H1 (cell line): Measurements from ENCODE around the gene MGMT. TPM values are rescaled to one million over a fixed set of nuclear protein-coding genes. Genes with fewer than 3 reads are reported as not detected.

ENCODE experiments used
- CTCF ChIA-PET: fragments of 300-600 bp; sonication (Branson Sonifier 250); formaldehyde crosslinking; loops from one replicate; lab custom pipeline; 2021; ENCODE audit not compliant: partially characterized antibody; lab: Charles Lee
- POLR2A ChIA-PET: fragments of 300-600 bp; sonication (Branson Sonifier 250); formaldehyde crosslinking; loops from one replicate; lab custom pipeline; 2021; ENCODE audit warnings: inconsistent platforms; ENCODE audit not compliant: partially characterized antibody; lab: Charles Lee
- DNase-seq, 2 experiments: peaks; one replicate each; pipeline versions ENCODE4 v3.0.0 to v3.0.0-alpha.2; 2010 to 2022; ENCODE audit warnings: low spot score in 2 of 2, low read depth in 1 of 2, mixed read lengths in 1 of 2
- FAIRE-seq: peaks from 2 replicates; lab custom pipeline; 2011; peaks lifted over from hg19 to GRCh38; lab: Jason Lieb, UNC
- H2AFZ ChIP-seq: 2 replicates; pipeline ENCODE4 v1.8.1; 2012; ENCODE audit warnings: low read length, inconsistent platforms
- H2AK5ac ChIP-seq: 2 replicates; pipeline ENCODE4 v1.6.1; 2013; ENCODE audit warnings: low read depth, low read length
- H2BK120ac ChIP-seq: replicated peaks from 2 replicates; pipeline ENCODE3; 2013; ENCODE audit warnings: low read depth, low read length, inconsistent platforms
- H2BK12ac ChIP-seq: 2 replicates; pipeline ENCODE4 v1.6.1; 2013; ENCODE audit warnings: low read depth, low read length
- H2BK15ac ChIP-seq: 2 replicates; pipeline ENCODE4 v1.6.1; 2013; ENCODE audit warnings: low read length
- H2BK20ac ChIP-seq: 2 replicates; pipeline ENCODE4 v1.6.1; 2013; ENCODE audit warnings: low read length
- H2BK5ac ChIP-seq: 2 replicates; pipeline ENCODE4 v1.6.1; 2013; ENCODE audit warnings: low read depth, low read length
- H3K14ac ChIP-seq: 2 replicates; pipeline ENCODE4 v1.6.1; 2013; ENCODE audit warnings: inconsistent platforms; ENCODE audit not compliant: insufficient read length
- H3K18ac ChIP-seq: 2 replicates; pipeline ENCODE4 v1.6.1; 2013; ENCODE audit warnings: low read length; ENCODE audit errors: extremely low read depth
- H3K23ac ChIP-seq: 2 replicates; pipeline ENCODE4 v1.6.1; 2013; ENCODE audit warnings: inconsistent platforms; ENCODE audit not compliant: insufficient read length
- H3K23me2 ChIP-seq: 2 replicates; pipeline ENCODE4 v1.6.1; 2013; ENCODE audit warnings: low read depth, low read length
- H3K27ac ChIP-seq: 2 replicates; pipeline ENCODE4 v1.6.1; 2011; ENCODE audit warnings: low read depth, low read length, inconsistent platforms
- H3K27me3 ChIP-seq, 4 experiments: replicated peaks in 1 of 4; 1 replicate in 1 of 4; 2 replicates in 3 of 4; pipeline versions ENCODE4 v1.6.1 to v1.8.1; 2011 to 2013; ENCODE audit warnings: low read length in 3 of 4, mild to moderate bottlenecking in 3 of 4, inconsistent platforms in 2 of 4, mixed read lengths in 2 of 4, moderate library complexity in 1 of 4; ENCODE audit not compliant: control insufficient read depth in 3 of 4, insufficient read depth in 3 of 4; ENCODE audit errors: extremely low read depth in 1 of 4
- H3K36me3 ChIP-seq, 4 experiments: 2 replicates each; pipeline versions ENCODE4 v1.6.1 to v1.8.1; 2011 to 2013; ENCODE audit warnings: mild to moderate bottlenecking in 4 of 4, low read length in 3 of 4, moderate library complexity in 2 of 4, control low read depth in 1 of 4, inconsistent platforms in 1 of 4; ENCODE audit not compliant: insufficient read depth in 4 of 4, control insufficient read depth in 2 of 4
- H3K4ac ChIP-seq: replicated peaks from 2 replicates; pipeline ENCODE3; 2013; ENCODE audit warnings: low read length, low read depth, mixed read lengths, inconsistent platforms; ENCODE audit not compliant: insufficient read length
- H3K4me1 ChIP-seq, 4 experiments: replicated peaks in 1 of 4; 1 replicate in 1 of 4; 2 replicates in 3 of 4; pipeline versions ENCODE4 v1.6.1 to v1.8.1; 2011 to 2013; ENCODE audit warnings: low read length in 3 of 4, inconsistent platforms in 2 of 4, mixed read lengths in 1 of 4; ENCODE audit not compliant: insufficient read depth in 4 of 4, control insufficient read depth in 3 of 4
- H3K4me2 ChIP-seq, 2 experiments: 2 replicates each; pipeline versions ENCODE4 v1.6.1 to v1.8.1; 2011 to 2013; ENCODE audit warnings: low read depth in 2 of 2, low read length in 2 of 2, control low read depth in 1 of 2, inconsistent platforms in 1 of 2, mild to moderate bottlenecking in 1 of 2; ENCODE audit not compliant: insufficient read depth in 1 of 2
- H3K4me3 ChIP-seq, 4 experiments: fragments of 200-600, 300-600 bp in 1 of 4; sonication (generic), shearing (Covaris generic), sonication (Bioruptor Twin) in 1 of 4; 2 replicates each; pipeline versions ENCODE4 v1.5.1 to v1.8.1; 2011 to 2016; ENCODE audit warnings: low read length in 4 of 4, low read depth in 3 of 4, control low read depth in 2 of 4, inconsistent platforms in 2 of 4, mild to moderate bottlenecking in 2 of 4, mixed read lengths in 1 of 4, moderate library complexity in 1 of 4; ENCODE audit not compliant: insufficient read depth in 2 of 4; ENCODE audit errors: extremely low read depth in 1 of 4
- H3K56ac ChIP-seq: replicated peaks from 2 replicates; pipeline ENCODE3; 2013; ENCODE audit warnings: low read depth, mild to moderate bottlenecking, mixed read lengths, low read length, inconsistent platforms; ENCODE audit not compliant: insufficient read length
- H3K79me1 ChIP-seq: 2 replicates; pipeline ENCODE4 v1.6.1; 2013; ENCODE audit warnings: low read depth, low read length, control low read depth
- H3K79me2 ChIP-seq, 2 experiments: 2 replicates each; pipeline versions ENCODE4 v1.6.1 to v1.8.1; 2012 to 2013; ENCODE audit warnings: low read length in 2 of 2, mild to moderate bottlenecking in 2 of 2, inconsistent platforms in 1 of 2; ENCODE audit not compliant: insufficient read depth in 2 of 2, control insufficient read depth in 1 of 2
- H3K9ac ChIP-seq, 4 experiments: replicated peaks in 1 of 4; 1 replicate in 1 of 4; 2 replicates in 3 of 4; pipeline versions ENCODE4 v1.6.1 to v1.8.1; 2011 to 2013; ENCODE audit warnings: low read depth in 3 of 4, low read length in 3 of 4, control low read depth in 2 of 4, mild to moderate bottlenecking in 2 of 4, moderate library complexity in 2 of 4, inconsistent platforms in 1 of 4; ENCODE audit errors: extremely low read depth in 1 of 4
- H3K9me3 ChIP-seq, 2 experiments: 2 replicates each; pipeline versions ENCODE4 v1.6.1 to v1.8.1; 2012 to 2013; ENCODE audit warnings: mild to moderate bottlenecking in 2 of 2, moderate library complexity in 2 of 2, control low read depth in 1 of 2, inconsistent platforms in 1 of 2, low read depth in 1 of 2, low read length in 1 of 2, mixed read lengths in 1 of 2; ENCODE audit not compliant: insufficient read depth in 2 of 2
- H4K20me1 ChIP-seq, 2 experiments: replicated peaks in 1 of 2; 2 replicates each; pipeline versions ENCODE3 to v1.8.1; 2011 to 2013; ENCODE audit warnings: inconsistent platforms in 2 of 2, low read length in 2 of 2, mild to moderate bottlenecking in 1 of 2; ENCODE audit not compliant: insufficient read depth in 2 of 2, control insufficient read depth in 1 of 2
- H4K5ac ChIP-seq: 2 replicates; pipeline ENCODE4 v1.6.1; 2013; ENCODE audit warnings: low read length, low read depth, mixed read lengths, inconsistent platforms; ENCODE audit not compliant: insufficient read length
- H4K8ac ChIP-seq: 2 replicates; pipeline ENCODE4 v1.8.0; 2013; ENCODE audit warnings: mild to moderate bottlenecking, moderate library complexity, low read length, inconsistent platforms; ENCODE audit not compliant: insufficient read depth; ENCODE audit errors: extremely low read depth
- H4K91ac ChIP-seq: replicated peaks from 2 replicates; pipeline ENCODE3; 2013; ENCODE audit warnings: low read length, mixed read lengths, inconsistent platforms; ENCODE audit not compliant: insufficient read length
- BCL11A ChIP-seq, 2 experiments: IDR thresholded peaks; one replicate each; pipeline ENCODE4 v1.6.1; 2011; ENCODE audit warnings: low read depth in 2 of 2, low read length in 2 of 2, mild to moderate bottlenecking in 2 of 2
- CHD1 ChIP-seq: IDR thresholded peaks from 2 replicates; pipeline ENCODE4 v1.6.1; 2012; ENCODE audit warnings: low read depth, low read length, improper control_type of control experiment
- JUN ChIP-seq: IDR thresholded peaks from 2 replicates; pipeline ENCODE4 v1.6.1; 2011; ENCODE audit warnings: low read depth, mild to moderate bottlenecking, improper control_type of control experiment, low read length
- KDM1A ChIP-seq: fragments of 200-600, 300-600 bp; sonication (generic); IDR thresholded peaks from 2 replicates; pipeline ENCODE4 v1.7.1; 2016; ENCODE audit warnings: mild to moderate bottlenecking, low read length, borderline replicate concordance
- NANOG ChIP-seq: IDR thresholded peaks from 2 replicates; pipeline ENCODE4 v1.6.1; 2011; ENCODE audit warnings: low read length, low read depth, mild to moderate bottlenecking, inconsistent platforms; ENCODE audit not compliant: insufficient read depth, poor library complexity, severe bottlenecking
- RBBP5 ChIP-seq: IDR thresholded peaks from 2 replicates; pipeline ENCODE4 v1.7.1; 2012; ENCODE audit warnings: low read depth, mild to moderate bottlenecking, inconsistent platforms, low read length, moderate library complexity, borderline replicate concordance
- RNF2 ChIP-seq: fragments of 200-900, 300-1000 bp; sonication (generic); IDR thresholded peaks from 2 replicates; pipeline ENCODE4 v1.7.1; 2016; ENCODE audit warnings: borderline replicate concordance, low read depth, mild to moderate bottlenecking, antibody characterized with exemption, low read length; ENCODE audit not compliant: poor library complexity, severe bottlenecking; ENCODE audit errors: missing control alignments
- SP1 ChIP-seq: IDR thresholded peaks from 2 replicates; pipeline ENCODE4 v1.6.1; 2011; ENCODE audit warnings: low read depth, low read length
- TAF1 ChIP-seq: IDR thresholded peaks from 2 replicates; pipeline ENCODE4 v1.6.1; 2011; ENCODE audit warnings: mild to moderate bottlenecking, low read depth, low read length
- WGBS, 2 experiments: shearing (Covaris generic) in 1 of 2; methylation state at CpG; one replicate each; pipeline versions ENCODE4 v1.1.6 to v1.1.7; 2013 to 2015; ENCODE audit warnings: low lambda C conversion rate in 2 of 2, mixed read lengths in 2 of 2, inconsistent platforms in 1 of 2, low coverage in 1 of 2, missing lambda C conversion rate in 1 of 2; ENCODE audit not compliant: insufficient replicate concordance in 2 of 2, insufficient coverage in 1 of 2, insufficient read length in 1 of 2; ENCODE audit errors: extremely low coverage in 1 of 2, missing lambda C conversion rate in 1 of 2; 5-methylcytosine and 5-hydroxymethylcytosine counted together
- polyA plus RNA-seq, 7 experiments: library from polyadenylated mRNA; depleted of rRNA in 3 of 7; stranded (reverse) in 5 of 7; unstranded in 2 of 7; fragments of >200 nt in 5 of 7; fragments of 200-250 nt in 2 of 7; gene quantifications; 1 replicate in 5 of 7; 2 replicates in 1 of 7; 4 replicates in 1 of 7; pipeline versions ENCODE4 v1.2.1 to v1.2.3, GENCODE V29; 2011 to 2013; ENCODE audit warnings: missing spikeins in 2 of 7, mixed read lengths in 2 of 7
- total RNA-seq: library from RNA; stranded (reverse); fragmentation: NEBNext Ultra II Directional; extraction: Animal tissue kit (Norgen Biotek cat#: 25700); gene quantifications from 2 replicates; pipeline ENCODE4 v1.2.1, GENCODE V29; 2021

The MGMT gene
- total and polyA plus RNA-seq, 2 of the 8 experiments (the other 6 are each of a cell fraction or from before 2014, with no cell fraction given) = 9.9 to 10.7 TPM

DNA sequence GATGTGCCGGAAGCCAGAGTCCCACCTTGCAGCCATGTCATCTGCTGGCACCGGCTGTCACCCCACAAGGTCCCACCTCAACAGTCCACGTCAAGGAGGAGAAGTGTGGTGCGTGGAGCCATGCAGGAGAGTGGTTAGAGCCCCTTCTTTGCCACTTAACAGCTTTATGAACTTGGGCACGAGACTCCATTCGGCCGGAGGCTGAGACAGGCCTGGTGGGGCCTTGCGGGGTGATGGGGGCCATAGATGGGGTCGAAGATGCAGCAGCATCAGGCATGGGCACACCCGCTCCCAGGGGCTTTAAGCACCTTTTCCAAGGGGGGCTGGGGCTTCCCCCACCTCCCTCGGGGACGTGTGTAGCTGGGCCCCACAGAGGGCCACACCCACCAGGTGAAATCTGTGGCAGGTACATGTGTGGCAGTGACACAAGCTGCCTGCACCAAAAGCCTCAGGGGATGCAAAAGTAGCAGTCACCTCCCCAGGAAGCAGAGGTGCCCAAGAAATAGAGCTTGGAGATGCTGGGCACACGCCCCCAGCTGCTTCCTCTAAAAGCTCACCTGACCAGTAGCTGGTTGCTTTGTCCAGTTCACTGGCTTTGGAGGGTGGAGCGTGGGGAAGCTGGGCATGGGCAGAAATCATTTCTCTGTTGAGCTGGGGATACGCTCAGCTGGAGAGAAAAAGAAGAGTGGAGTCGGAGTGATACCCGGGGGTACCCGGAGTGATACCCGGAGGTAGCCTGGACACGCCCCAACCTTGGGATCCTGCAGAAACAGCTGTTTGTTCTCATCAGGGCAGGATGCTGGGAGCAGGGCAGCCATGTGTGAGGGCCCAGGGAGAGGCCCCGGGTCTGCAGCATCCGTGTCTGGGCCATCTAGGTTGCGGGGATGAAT, 297.2 kb downstream of the MGMT start:
- POLR2A ChIA-PET = no interaction called here
- no peak for TF ChIP-seq TAF1
- TF ChIP-seq BCL11A (IDR thresholded peaks at IDR 0.05; ENCODE audit: low read depth in 2 of 2, low read length in 2 of 2) = no peak
- no peak for TF ChIP-seq CHD1
- no peak for TF ChIP-seq SP1
- no peak for TF ChIP-seq RBBP5
- no peak for TF ChIP-seq JUN
- no peak for TF ChIP-seq NANOG
- no peak for TF ChIP-seq RNF2
- TF ChIP-seq KDM1A = no peak
- TF ChIP-seq, all 59 proteins: peak for 0
- Histone ChIP-seq H4K5ac (no peak overlapping the region), H2BK120ac (no peak overlapping the region), H3K18ac (no peak overlapping the region), H3K4me3 (no peak overlapping the region), H3K27me3 (no peaks in the 10 kb centered on the region), H3K4me1 (no peaks in the 10 kb centered on the region; a peak in 2 of 7 replicates), H2BK20ac (no peak overlapping the region), H3K23ac (no peak overlapping the region), H2AFZ (no peak overlapping the region), H2BK5ac (no peak overlapping the region), H2AK5ac (no peak overlapping the region), H3K27ac (no peak overlapping the region), H3K23me2 (no peaks in the 10 kb centered on the region), H2BK15ac (no peak overlapping the region), H3K9ac (no peak overlapping the region), H3K4ac (no peak overlapping the region), H3K36me3 (no peaks in the 10 kb centered on the region), H3K79me2 (no peaks in the 10 kb centered on the region), H3K9me3 (no peaks in the 10 kb centered on the region), H3K79me1 (no peaks in the 10 kb centered on the region), H3K4me2 (no peak overlapping the region), H3K56ac (no peak overlapping the region), H2BK12ac (no peak overlapping the region), H4K20me1 (no peaks in the 10 kb centered on the region), H3K14ac (no peak overlapping the region), H4K91ac (no peak overlapping the region), H4K8ac (no peak overlapping the region)
- WGBS, 2 experiments = 87% methylated on average over 22 of the region's 23 CpGs; no CpG with 5 or more reads in 1 of the 2 experiments
- CTCF ChIA-PET = interaction anchor here (0.9 to 1.9 kb wide), 8 partner anchors 11 to 432 kb away, joined by 3 to 5 read pairs (median 4); no protein-coding TSS in a partner anchor
- DNase-seq (peak in 1 of 2 experiments; percentile 33), FAIRE-seq (no peak)
